PC-3 (cell line): ENCODE data around the gene AJM1. TPM values are rescaled to one million over a fixed set of nuclear protein-coding genes. Genes with fewer than 3 reads are reported as not detected.

Experiments used
- ATAC-seq: fragments of 200-7000 bp; cut with Tn5 transposase; 2 replicates; pipeline ENCODE4 v1.9.1; 2020; ENCODE audit warnings: mild to moderate bottlenecking, moderate library complexity
- BruUV-seq: library from RNA; stranded (reverse); fragments of 400-500 nt; replicated peaks from 2 replicates; lab custom pipeline; 2021; lab: Mats Ljungman, UMichigan
- CTCF ChIA-PET: fragments of 300-600 bp; sonication (Branson Sonifier 250); formaldehyde crosslinking; loops from one replicate; lab custom pipeline; 2022; ENCODE audit warnings: antibody characterized with exemption; lab: Charles Lee
- POLR2A ChIA-PET: fragments of 300-600 bp; sonication (Branson Sonifier 250); formaldehyde crosslinking; loops from one replicate; lab custom pipeline; 2022; ENCODE audit warnings: antibody characterized with exemption; ENCODE audit not compliant: unreplicated experiment; lab: Charles Lee
- DNase-seq: peaks from one replicate; pipeline ENCODE4 v3.0.0-alpha.2; 2015
- H2AFZ ChIP-seq: fragments of 300-600 bp; sonication (generic); 2 replicates; pipeline ENCODE4 v1.6.0; 2016; ENCODE audit warnings: antibody characterized with exemption, low read length
- H3F3A ChIP-seq: fragments of 300-600 bp; sonication (generic); one replicate; pipeline ENCODE4 v1.6.0; 2017; ENCODE audit warnings: antibody characterized with exemption, low read length, control low read depth, mild to moderate bottlenecking; ENCODE audit not compliant: unreplicated experiment
- H3K27ac ChIP-seq: fragments of 300-600 bp; sonication (generic); 2 replicates; pipeline ENCODE4 v1.5.1; 2016; ENCODE audit warnings: mild to moderate bottlenecking, low read length
- H3K27me3 ChIP-seq: fragments of 300-600 bp; sonication (generic); 2 replicates; pipeline ENCODE4 v1.6.1; 2016; ENCODE audit warnings: low read length, mixed read lengths
- H3K36me3 ChIP-seq: fragments of 300-600 bp; sonication (generic); 2 replicates; pipeline ENCODE4 v1.6.1; 2016; ENCODE audit warnings: low read depth, mixed run types, low read length, mixed read lengths
- H3K4me1 ChIP-seq: fragments of 300-600 bp; sonication (generic); 2 replicates; pipeline ENCODE4 v1.5.1; 2016; ENCODE audit warnings: low read length; ENCODE audit not compliant: insufficient read depth
- H3K4me2 ChIP-seq: fragments of 300-600 bp; sonication (generic); 2 replicates; pipeline ENCODE4 v1.6.0; 2016; ENCODE audit warnings: low read length
- H3K4me3 ChIP-seq: fragments of 300-600 bp; sonication (generic); 2 replicates; pipeline ENCODE4 v1.5.1; 2016; ENCODE audit warnings: mild to moderate bottlenecking, low read length, mixed read lengths
- H3K79me2 ChIP-seq: fragments of 300-600 bp; sonication (generic); 2 replicates; pipeline ENCODE4 v1.6.1; 2017; ENCODE audit warnings: low read length, mixed read lengths
- H3K9ac ChIP-seq: fragments of 300-600 bp; sonication (generic); 2 replicates; pipeline ENCODE4 v1.6.0; 2016; ENCODE audit warnings: mild to moderate bottlenecking, low read length
- H3K9me2 ChIP-seq: fragments of 300-600 bp; sonication (generic); replicated peaks from 2 replicates; pipeline ENCODE4 v1.6.1; 2016; ENCODE audit warnings: mixed run types, low read length, mixed read lengths
- H3K9me3 ChIP-seq: fragments of 300-600 bp; sonication (generic); 2 replicates; pipeline ENCODE4 v1.6.1; 2016; ENCODE audit warnings: low read length, mixed read lengths
- H4K20me1 ChIP-seq: fragments of 300-600 bp; sonication (generic); 2 replicates; pipeline ENCODE4 v1.6.1; 2016; ENCODE audit warnings: low read length, mixed read lengths
- CTCF ChIP-seq: fragments of 300-600 bp; sonication (generic); conservative IDR thresholded peaks from 2 replicates; pipeline ENCODE4 v1.5.1; 2017; ENCODE audit warnings: antibody characterized with exemption, low read depth, mild to moderate bottlenecking, low read length
- EZH2 ChIP-seq: fragments of 300-600 bp; sonication (generic); IDR thresholded peaks from one replicate; pipeline ENCODE4 v1.6.1; 2017; ENCODE audit warnings: antibody characterized with exemption, mild to moderate bottlenecking, low read length; ENCODE audit not compliant: unreplicated experiment
- intact Hi-C: fragments of 100-400 bp; cut with micrococcal nuclease; formaldehyde crosslinking; loops from 2 replicates; pipeline ENCODE4 v1.9.0; 2023
- total RNA-seq: library from RNA; depleted of rRNA; stranded (reverse); fragments of >200 nt; gene quantifications from 2 replicates; pipeline ENCODE4 v1.2.3, GENCODE V29; 2014

Gene AJM1
- total RNA-seq, 1 experiment from 2014 or later, result 1.4 TPM

GRCh38 chr9:136860933-136861873 lies 18.9 kb downstream of the AJM1 start:
- Histone ChIP-seq H3K36me3 (peaks cover 15% of the 10 kb centered on the region), H3K4me3 (no peak overlapping the region), H3K27me3 (no peaks in the 10 kb centered on the region), H3K9me3 (no peaks in the 10 kb centered on the region), H2AFZ (no peak overlapping the region), H3K9me2 (no peaks in the 10 kb centered on the region), H3K9ac (no peak overlapping the region), H3K4me2 (no peak overlapping the region), H3K27ac (no peak overlapping the region), H4K20me1 (peaks cover 4% of the 10 kb centered on the region; the same call in 1 of the 2 replicates), H3K79me2 (peaks cover 27% of the 10 kb centered on the region), H3F3A (no peaks in the 10 kb centered on the region), H3K4me1 (0 out of 2 replicates have a peak, but pooled peaks cover 5% of the 10 kb centered on the region)
- intact Hi-C loops, result no loop called here
- ATAC-seq, result no peak
- DNase-seq, result no peak
- POLR2A ChIA-PET, result interaction anchor here (0.7 kb wide), 1 partner anchor 1963 kb away, joined by 3 read pairs; no protein-coding TSS in a partner anchor
- TF ChIP-seq EZH2 (no peak), CTCF (no peak)
- no TSS peak for BruUV-seq
- CTCF ChIA-PET, result no interaction called here

GRCh38 chr9:136861874-136862457 lies 19.7 kb downstream of the AJM1 start:
- peaks cover 4% of the 10 kb centered on the region; the same call in 1 of the 2 replicates for H4K20me1 ChIP-seq
- H3K27me3 ChIP-seq, result no peaks in the 10 kb centered on the region
- CTCF ChIA-PET, result no interaction called here
- H3K4me1 ChIP-seq, result 0 out of 2 replicates have a peak, but pooled peaks cover 5% of the 10 kb centered on the region
- H3K9ac ChIP-seq, result no peak overlapping the region
- no peak overlapping the region for H3K4me2 ChIP-seq
- H3K27ac ChIP-seq, result no peak overlapping the region
- no peak for DNase-seq
- peaks cover 27% of the 10 kb centered on the region for H3K79me2 ChIP-seq
- POLR2A ChIA-PET, result interaction anchor here (0.7 kb wide), 1 partner anchor 1964 kb away, joined by 3 read pairs; no protein-coding TSS in a partner anchor
- no peaks in the 10 kb centered on the region for H3K9me3 ChIP-seq
- intact Hi-C loops, result no loop called here
- TF ChIP-seq CTCF, result no peak
- BruUV-seq, result no TSS peak
- no peaks in the 10 kb centered on the region for H3K9me2 ChIP-seq
- no peak overlapping the region for H2AFZ ChIP-seq
- H3K4me3 ChIP-seq, result no peak overlapping the region
- ATAC-seq, result no peak
- H3K36me3 ChIP-seq, result peaks cover 15% of the 10 kb centered on the region
- no peaks in the 10 kb centered on the region for H3F3A ChIP-seq
